DND-41 (cell line): Measurements from ENCODE around the gene POLN.

Experiments used
- EZH2 ChIP-seq: IDR thresholded peaks from 3 replicates; pipeline ENCODE4 v1.6.1; 2012; ENCODE audit warnings: borderline replicate concordance, low read depth, mild to moderate bottlenecking, moderate library complexity, low read length, inconsistent platforms; ENCODE audit not compliant: severe bottlenecking
- TF ChIP-seq, protein P1 (sequence below): IDR thresholded peaks from 2 replicates; pipeline ENCODE4 v1.5.1; 2012; ENCODE audit warnings: borderline replicate concordance, low read length, moderate library complexity, mild to moderate bottlenecking; ENCODE audit not compliant: poor library complexity, severe bottlenecking; ENCODE audit errors: extremely low read depth

DNA sequence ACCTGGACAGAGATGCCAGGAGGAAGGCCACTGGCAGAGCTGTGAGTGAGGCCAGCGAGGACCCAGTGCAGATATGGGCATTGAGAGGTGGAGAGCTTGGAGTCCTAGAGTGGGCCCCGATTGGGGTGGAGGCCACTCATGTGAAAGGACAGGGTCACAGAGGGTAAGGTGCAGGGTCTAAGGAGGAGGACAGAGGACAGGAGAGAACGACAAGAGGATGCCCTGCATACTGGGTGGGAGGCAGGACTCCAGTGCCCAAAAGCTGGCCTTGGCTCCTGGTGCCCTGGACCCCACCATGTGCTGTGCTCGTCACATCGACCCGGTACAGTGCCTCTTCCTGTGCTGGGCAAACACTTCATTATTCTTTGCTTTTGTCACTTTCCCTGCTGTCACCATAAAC is 116.1 kb downstream of the POLN start:
- TF ChIP-seq, protein P1, sequence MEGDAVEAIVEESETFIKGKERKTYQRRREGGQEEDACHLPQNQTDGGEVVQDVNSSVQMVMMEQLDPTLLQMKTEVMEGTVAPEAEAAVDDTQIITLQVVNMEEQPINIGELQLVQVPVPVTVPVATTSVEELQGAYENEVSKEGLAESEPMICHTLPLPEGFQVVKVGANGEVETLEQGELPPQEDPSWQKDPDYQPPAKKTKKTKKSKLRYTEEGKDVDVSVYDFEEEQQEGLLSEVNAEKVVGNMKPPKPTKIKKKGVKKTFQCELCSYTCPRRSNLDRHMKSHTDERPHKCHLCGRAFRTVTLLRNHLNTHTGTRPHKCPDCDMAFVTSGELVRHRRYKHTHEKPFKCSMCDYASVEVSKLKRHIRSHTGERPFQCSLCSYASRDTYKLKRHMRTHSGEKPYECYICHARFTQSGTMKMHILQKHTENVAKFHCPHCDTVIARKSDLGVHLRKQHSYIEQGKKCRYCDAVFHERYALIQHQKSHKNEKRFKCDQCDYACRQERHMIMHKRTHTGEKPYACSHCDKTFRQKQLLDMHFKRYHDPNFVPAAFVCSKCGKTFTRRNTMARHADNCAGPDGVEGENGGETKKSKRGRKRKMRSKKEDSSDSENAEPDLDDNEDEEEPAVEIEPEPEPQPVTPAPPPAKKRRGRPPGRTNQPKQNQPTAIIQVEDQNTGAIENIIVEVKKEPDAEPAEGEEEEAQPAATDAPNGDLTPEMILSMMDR = no peak
- TF ChIP-seq EZH2 = no peak
